ELR (cell line): ENCODE data around the gene NLGN2.

ENCODE experiments used
- DNase-seq: peaks from one replicate; pipeline ENCODE4 v3.0.0-alpha.2; 2015; ENCODE audit warnings: low read depth

Gene NLGN2

GRCh38 chr17:7414837-7415236 lies 7.2 kb downstream of the NLGN2 start:
- DNase-seq: no peak

- no peak for DNase-seq
Observed at GRCh38 chr17:7415784-7416183, 8.1 kb downstream of the NLGN2 start.

DNA sequence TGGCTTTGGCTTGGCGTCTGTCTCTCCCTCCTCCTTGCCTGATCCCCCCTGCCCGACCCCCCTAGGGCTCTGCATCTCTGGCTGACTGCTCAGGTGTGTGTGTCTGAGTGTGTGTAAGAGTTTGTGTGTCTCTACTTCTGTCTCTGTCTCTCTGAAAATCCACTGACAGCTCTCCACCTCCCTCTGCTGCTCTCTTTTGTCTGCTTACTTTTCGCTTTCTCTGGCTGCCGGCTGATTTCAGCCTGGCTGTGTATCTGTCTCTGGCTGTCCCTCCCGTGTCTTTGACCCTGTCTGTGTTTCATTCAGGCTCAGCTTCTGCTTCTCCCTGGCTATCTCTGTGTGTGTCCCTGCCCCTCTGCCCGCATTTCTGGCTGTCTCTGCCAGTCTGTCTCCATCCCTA lies 8.7 kb downstream of the NLGN2 start:
- no peak for DNase-seq

GRCh38 chr17:7417056-7417655 lies 9.5 kb downstream of the NLGN2 start:
- no peak for DNase-seq

DNA sequence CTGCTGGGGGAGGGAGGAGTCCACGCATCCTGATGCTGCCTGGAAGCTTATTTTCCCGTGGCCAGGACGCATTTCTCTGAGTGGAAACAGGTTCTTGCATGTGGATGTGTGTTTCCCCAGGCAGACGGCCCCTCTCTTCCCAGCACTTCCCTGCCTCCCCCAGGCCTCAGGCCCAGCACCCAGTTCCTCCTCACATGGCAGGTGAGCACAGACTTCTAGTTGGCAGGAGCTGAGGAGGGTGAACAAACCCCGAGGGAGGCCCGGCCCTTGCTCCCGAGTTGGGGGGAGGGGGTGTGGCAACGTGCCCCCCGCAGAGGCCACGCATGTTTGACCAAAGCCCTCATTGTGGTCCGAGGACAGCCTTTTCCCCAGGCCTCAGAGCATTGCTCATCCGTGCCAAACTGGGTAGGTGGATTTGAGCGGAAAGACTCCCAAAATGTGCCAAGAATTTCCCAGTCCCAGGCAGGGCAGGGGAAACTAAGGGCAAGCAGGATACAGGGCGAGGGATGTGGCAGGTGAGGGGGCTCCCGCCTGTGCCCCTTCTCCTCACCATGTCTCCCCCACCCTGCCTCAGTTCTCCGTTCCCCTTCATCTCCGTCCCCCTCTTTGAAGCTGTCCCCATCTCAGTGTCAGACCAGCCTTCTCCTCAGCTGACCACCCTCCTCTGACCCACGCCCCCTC lies 11.0 kb downstream of the NLGN2 start:
- no peak for DNase-seq

GRCh38 chr17:7419819-7420610 lies 12.4 kb downstream of the NLGN2 start, which contains the start of gene SPEM1:
TSS of gene SPEM1 (plus strand) at chr17:7420324. CDS start at chr17:7420385, 61 bp downstream.
- no peak for DNase-seq

GRCh38 chr17:7421186-7421585 lies 13.5 kb downstream of the NLGN2 start:
- DNase-seq: no peak

- DNase-seq: no peak
Observed at GRCh38 chr17:7423679-7424078, 16.0 kb downstream of the NLGN2 start.

- no peak for DNase-seq
Observed at GRCh38 chr17:7425316-7425715, 17.7 kb downstream of the NLGN2 start, which contains the start of gene SPEM2. TSS of gene SPEM2 (plus strand) at chr17:7425616. CDS start at chr17:7425689, 73 bp downstream.

DNA sequence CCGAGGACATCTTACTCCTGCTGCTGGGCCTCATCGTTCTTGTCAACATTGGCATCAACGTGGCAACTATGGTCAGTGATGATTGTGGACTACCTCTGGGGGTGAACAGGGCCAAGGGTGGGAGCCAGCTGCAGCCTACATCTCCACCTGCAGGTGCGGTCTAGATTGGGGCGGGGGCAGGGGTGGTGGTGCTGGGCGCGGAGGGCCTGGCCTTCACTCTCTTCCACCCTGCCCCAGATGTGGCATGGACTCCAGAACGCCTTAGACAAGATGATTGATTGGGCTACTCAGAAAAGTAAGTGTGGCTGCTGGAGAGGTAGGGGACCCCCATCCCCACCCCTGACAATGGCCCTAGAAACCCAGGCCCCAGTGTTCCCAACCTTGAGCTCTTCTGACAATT lies 18.1 kb downstream of the NLGN2 start:
- DNase-seq: no peak

- no peak for DNase-seq
Observed at GRCh38 chr17:7426203-7426863, 18.7 kb downstream of the NLGN2 start.

DNA sequence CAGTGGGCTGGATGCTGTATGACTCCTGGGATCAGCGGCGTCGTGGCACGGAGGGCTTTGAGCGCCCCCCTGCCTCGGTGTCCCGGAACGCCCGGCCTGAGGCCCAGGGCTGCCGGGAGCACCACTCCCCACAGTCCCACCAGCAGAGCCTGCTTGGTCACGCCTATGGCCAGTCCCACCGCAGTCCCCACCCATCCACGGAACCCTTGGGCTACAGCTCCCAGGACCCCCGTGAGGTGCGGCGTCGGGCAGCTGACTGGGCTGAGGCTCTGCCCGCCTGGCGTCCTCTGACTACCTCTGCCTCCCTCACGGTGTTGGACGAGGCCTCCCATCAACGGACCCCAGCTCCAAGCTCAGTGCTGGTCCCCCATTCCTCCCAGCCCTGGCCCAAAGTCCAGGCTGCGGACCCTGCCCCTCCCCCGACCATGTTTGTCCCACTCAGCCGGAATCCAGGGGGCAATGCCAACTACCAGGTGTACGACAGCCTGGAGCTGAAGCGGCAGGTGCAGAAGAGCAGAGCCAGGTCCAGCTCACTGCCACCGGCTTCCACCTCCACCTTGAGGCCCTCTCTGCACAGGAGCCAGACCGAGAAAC lies 19.3 kb downstream of the NLGN2 start:
- no peak for DNase-seq

DNA sequence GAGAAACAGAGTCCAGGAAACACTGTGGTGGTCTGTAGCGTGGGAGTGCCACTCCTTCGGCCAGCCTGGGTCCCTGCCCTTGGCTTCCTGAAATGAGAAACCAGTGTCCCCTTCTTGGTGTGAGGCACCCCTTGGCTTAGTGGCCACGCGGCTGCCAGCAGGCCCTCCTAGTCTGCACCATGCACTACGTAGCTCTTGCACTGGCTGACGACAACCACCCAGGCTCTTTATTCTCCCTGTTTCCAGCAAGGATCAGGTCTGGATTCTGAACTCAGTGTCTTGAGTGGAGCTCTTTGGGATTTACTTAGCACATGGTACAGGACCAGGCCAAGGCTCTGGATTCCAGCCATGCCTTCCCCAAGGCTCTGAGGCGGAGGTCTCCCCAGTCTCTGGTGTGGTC lies 19.9 kb downstream of the NLGN2 start:
- DNase-seq: no peak

GRCh38 chr17:7428557-7428956 lies 20.9 kb downstream of the NLGN2 start, which contains the start of gene SPEM3:
TSS of gene SPEM3 (plus strand) at chr17:7428857. CDS start at chr17:7428903, 46 bp downstream.
- DNase-seq: no peak

- no peak for DNase-seq
Observed at GRCh38 chr17:7429722-7430121, 22.1 kb downstream of the NLGN2 start.

GRCh38 chr17:7431231-7431630 lies 23.6 kb downstream of the NLGN2 start:
- DNase-seq: no peak

DNA sequence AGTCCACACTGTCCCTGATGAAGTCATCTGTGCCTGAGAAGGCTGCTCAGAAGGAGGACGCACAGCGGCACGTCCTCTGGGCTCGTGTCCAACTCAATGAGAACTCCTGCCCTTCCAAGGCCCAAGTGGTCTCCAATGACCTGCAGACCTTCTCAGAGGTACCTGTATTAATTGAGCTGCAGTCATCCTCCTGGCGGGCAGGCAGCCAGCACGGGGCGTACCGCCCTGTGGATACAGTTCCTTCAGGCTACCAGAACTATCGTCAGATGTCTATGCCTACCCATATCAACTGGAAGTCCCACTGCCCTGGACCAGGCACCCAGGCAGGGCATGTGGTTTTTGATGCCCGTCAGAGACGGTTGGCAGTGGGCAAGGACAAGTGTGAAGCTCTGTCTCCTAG lies 24.7 kb downstream of the NLGN2 start:
- DNase-seq: no peak

DNA sequence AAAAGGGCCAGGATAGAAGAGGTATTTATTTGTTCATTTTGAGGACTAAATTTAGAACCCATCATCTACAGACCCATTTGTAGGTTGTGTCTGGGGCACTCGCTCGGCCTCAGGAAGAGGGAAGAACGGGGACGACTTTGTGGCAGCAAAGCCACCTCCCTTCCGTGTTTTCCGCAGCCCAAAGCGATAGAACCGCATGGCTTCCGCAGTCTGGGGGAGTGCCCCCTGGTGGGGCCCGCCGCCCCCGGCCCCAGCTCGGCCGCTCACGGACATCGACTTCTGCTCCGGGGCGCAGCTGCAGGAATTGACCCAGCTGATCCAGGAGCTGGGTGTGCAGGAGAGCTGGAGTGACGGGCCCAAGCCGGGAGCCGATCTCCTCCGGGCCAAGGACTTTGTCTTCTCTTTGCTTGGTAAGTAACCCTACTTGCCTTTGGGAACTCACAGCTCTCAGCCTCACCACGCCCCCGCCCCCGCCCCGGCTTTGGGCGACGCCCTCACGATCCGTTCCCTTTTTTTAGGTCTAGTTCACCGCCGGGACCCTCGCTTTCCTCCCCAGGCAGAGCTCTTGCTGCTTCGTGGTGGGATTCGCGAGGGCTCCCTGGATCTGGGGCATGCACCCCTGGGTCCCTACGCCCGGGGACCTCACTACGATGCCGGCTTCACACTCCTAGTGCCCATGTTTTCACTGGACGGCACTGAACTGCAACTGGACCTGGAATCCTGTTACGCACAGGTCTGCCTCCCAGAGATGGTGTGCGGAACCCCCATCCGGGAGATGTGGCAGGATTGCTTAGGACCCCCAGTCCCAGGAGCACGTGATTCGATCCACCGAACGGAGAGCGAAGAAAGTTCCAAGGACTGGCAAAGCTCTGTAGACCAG lies 28.3 kb downstream of the NLGN2 start:
- peak; percentile 47 for DNase-seq

DNA sequence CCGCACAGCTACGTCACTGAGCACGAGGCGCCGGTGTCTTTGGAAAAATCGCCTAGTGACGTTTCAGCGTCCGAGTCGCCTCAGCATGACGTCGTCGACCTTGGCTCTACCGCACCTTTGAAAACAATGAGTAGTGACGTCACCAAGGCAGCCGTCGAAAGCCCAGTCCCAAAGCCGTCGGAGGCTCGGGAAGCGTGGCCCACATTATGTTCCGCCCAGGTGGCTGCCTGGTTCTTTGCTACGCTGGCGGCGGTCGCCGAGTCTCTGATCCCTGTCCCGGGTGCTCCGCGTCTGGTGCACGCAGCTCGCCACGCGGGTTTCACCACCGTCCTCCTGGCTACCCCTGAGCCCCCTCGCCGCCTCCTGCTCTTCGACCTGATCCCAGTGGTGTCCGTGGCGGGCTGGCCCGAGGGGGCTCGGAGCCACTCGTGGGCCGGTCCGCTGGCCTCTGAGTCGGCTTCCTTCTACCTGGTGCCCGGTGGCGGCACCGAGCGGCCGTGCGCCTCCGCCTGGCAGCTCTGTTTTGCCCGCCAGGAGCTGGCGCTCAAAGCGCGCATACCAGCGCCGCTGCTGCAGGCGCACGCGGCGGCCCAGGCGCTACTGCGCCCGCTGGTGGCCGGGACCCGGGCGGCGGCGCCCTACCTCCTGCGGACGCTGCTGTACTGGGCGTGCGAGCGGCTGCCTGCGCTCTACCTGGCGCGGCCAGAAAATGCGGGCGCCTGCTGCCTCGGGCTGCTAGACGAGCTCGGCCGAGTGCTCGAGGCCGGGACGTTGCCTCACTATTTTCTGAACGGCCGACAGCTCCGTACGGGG lies 29.1 kb downstream of the NLGN2 start:
- peak; percentile 85 for DNase-seq

DNA sequence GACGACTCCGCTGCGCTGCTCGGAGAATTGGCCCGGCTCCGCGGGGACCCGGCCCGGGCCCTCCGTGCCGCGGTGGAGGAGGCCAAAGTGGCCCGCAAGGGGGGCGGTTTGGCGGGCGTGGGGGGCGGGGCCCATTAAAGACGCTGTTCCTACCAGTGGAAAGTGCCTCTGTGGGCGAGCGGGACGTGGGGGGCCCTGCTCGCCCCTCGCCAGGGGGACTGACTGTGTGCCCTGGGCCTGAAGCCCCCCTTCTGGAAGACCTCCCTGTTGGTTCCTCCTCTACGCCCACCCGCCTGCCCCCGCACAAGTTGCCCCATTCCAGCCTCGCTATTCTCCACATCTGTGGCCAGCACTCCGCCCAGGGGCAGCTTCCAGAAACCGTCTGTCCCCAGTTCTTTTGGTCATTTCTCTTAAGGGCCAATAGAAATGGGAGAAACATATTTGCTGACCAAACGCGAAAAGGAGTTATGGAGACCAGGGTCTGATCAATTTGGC lies 29.8 kb downstream of the NLGN2 start:
- DNase-seq: no peak
